Amniotic epithelial cell (primary cell): Measurements from ENCODE around the gene CLTCL1.
A peak's percentile ranks its signal among the peaks of the same experiment; 100 is the strongest.
"Not testable (repeated sequence)": the region's sequence is repeated elsewhere in the genome, so short reads cannot be mapped to it uniquely, and the experiment has no call there.

Experiments
- DNase-seq: peaks from one replicate; pipeline ENCODE4 v3.0.0-alpha.2; 2010; ENCODE audit warnings: low read depth

Gene CLTCL1

DNA sequence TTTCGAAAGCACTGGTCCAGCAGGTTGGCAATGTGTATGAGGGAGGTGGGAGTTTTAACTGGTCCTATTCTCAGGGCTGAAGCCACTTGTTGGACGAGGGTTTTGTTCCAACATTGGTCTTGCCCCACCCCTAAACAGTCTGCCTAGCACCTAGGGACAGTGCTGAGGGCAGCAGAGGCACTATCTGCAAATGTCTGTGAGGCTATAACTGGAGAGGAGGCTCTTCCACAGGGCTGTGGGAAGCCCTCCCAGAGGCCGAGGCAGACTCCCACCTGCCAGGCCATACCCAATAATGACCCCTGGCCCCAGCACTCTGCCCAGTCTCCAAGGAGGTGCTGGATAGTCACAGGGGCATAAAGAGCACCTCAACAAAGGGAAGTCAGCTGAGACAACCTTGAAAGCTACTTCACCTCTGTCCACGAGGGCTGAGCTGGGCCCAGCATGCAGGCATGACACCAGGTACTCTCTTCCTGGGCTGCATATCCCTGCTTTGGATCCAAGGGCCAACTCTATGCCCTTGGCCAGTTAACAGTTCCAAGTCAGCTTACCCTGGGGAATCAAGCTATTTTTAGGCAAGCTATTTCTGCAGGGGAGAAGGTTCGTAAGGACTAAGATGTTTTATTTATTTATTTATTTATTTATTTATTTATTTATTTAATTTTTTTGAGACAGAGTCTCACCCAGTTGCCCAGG is 72.8 kb downstream of the CLTCL1 start:
- no peak for DNase-seq

DNA sequence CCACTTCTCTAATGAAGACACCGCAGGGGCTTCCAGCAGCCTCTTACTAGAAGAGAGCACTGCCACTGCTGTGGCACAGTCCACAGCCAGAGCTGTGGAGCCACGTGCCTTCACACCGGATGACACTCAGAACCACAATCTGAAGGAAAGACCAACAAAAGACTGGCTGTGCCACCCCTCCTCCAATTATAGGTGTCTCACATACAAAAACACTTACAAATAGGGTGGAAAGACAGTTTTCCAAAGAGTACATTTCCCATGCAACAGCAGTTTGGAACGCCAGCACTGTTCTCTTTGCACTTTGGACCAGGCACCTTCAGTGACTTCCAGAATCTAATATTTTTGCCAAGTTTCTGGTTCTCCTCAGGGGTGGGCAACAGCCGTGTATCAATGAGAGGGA is 74.9 kb downstream of the CLTCL1 start:
- DNase-seq: no peak

DNA sequence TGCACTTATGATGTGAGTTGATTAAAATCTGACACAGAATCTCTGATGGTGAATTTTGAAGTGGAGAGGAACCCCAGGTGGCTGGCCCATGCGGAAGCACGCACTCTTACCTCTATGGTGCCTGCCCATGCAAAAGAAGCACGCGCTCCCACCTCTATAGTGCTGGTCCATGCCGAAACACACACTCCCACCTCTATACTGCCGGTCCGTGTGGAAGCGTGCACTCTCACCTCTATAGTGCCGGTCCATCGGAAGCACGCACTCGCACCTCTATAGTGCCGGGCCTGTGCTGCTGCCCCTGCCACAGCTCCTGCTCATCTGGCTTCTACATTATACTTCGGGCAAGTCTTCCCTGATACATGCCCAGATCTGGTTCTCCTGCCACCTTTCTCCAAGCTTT is 76.2 kb downstream of the CLTCL1 start:
- no peak for DNase-seq

DNA sequence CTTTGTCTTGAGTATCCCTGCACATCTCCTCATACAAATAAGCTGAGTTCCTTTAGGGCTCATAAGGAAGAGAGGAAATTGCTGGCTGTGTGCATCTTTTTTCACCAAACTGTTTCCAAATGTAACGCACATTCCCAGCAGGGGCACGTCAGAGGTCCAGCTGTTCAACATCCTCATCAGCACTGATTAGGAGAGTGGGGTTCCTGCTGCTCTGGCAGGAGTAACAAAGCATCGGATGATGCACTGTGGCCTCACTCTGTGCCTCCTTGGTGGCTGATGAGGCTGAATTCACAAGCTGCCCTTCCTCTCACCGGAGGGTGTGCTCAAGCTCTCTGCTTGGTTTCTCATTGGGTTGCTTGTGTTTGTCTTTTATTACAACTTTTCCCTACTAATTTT is 77.4 kb downstream of the CLTCL1 start:
- no peak for DNase-seq

DNA sequence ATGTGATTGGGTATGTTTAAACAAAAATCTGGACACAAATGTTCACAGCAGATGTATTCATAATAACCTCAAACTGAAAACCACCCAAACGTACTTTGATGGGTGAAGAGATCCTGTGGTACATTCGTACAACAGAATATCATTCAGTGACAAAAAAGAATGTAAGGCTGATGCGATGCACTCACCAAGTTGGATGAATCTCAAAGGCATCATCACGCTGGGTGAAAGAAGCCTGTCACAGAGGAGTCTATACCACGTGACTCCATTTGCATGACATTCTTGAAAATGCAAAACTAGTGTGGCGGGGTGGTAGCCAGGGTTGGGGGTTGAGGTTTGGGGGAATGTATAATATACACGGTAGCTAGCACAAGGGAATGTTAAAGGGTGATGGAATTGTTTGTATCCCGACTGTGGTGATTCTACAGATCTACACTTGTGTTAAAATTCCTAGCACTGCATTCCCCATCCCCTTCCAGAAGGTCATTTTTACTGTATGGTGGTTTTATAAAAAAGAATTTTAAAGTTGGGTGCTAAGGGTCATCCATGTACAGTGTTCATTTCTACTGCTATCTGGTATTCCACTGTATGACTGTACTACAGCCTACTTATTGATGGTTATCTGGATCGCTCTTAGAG is 78.0 kb downstream of the CLTCL1 start:
- no peak for DNase-seq

DNA sequence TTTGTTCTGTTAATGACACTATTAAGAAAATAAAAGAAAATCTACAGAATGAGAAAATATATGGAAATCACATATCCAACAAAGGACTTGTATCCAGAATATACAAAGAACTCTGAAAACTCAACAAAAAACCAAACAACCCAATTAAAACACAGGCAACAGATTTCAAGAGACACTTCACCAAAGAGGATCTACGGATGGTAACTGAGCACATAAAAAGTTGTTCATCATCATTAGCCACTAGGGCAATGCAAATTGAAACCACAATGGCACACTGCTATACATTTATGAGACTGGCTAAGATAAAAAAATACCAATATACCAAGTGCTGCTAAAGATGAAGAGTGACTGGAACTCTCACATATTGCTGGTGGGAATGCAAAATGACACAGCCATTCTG is 78.5 kb downstream of the CLTCL1 start:
- no peak for DNase-seq

DNA sequence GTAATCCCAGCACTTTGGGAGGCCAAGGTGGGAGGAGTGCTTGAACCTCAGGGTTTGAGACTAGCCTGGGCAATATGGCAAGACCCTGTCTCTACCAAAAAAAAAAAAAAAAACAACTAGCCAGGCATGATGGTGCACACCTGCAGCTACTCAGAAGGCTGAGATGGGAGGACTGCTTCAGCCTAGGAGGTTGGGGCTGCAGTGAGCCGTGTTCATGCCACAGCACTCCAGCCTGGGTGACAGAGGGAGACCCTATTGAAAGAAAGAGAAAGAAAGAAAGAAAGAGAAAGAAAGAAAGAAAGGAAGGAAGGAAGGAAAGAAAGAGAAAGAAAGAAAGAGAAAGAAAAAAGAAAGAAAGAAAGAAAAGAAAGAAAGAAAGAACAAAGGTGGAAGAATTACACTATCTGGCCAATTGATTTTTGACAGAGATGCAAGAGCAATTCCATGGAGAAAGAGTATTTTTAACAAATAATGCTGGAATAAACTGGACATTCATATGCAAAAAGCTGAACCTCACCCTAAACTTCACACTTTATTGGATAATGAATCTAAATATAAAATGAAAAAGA is 79.1 kb downstream of the CLTCL1 start:
- no peak for DNase-seq

DNA sequence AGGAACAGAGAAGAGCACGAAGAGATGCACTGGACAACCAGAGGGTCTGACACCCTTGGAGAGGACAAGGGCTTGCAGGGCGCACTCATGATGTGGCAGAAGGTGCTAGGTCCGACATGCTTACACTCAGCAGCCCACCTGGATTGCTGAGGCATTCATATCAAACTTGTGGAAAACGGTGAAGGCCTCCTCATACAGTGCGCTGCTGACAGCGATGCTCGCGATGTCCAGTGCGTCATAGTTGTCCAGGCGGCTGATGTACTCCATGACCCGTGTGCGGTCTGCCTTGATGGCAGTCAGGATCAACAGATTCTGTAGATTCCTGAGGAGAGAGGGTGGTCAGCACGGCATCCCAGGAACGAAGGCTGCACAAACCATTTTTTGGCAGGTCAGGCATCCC is 81.3 kb downstream of the CLTCL1 start:
- DNase-seq: no peak

DNA sequence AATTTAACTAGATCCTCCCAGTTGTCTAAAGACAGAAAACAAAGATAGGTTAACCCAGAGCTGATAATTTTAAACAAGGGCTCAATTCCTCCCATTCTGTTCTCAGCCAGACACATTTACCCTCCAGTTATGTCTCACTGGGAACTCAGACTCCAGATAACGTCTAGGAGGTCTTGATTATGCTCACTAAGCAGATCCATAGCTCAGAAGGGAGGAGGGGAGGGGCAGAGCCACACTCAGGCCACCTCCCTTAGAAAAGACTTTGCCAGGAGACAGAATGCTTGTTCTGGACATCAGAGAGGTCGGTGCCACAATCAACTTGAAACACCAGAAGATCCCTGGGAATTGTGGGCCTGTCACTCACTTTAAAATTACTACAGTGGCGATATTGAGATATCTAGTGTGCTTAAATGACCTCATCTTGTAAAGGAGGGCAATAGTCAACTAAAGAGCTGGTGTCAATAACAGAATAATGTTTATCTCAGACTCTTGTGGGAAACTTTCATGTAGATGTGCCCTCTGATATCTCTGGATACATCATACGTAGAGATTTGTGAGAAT is 83.2 kb downstream of the CLTCL1 start:
- DNase-seq: no peak

DNA sequence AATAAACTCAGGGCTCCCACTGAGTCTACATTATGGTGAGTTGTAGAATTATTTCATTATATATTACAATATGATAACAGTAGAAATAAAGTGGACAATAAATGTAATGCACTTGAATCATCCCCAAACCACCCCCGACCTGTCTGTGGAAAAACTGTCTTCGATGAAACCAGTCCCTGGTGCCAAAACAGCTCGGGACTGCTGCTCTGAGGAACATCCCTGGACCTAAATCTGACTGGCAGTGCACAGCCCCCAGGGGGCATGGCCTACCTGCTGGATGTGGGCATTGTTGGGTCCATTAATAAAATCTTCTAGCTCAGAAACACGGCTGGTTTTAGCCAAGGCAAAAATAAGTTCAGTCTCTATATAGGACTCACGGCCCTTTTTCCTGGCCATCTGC is 83.6 kb downstream of the CLTCL1 start:
- DNase-seq: no peak

DNA sequence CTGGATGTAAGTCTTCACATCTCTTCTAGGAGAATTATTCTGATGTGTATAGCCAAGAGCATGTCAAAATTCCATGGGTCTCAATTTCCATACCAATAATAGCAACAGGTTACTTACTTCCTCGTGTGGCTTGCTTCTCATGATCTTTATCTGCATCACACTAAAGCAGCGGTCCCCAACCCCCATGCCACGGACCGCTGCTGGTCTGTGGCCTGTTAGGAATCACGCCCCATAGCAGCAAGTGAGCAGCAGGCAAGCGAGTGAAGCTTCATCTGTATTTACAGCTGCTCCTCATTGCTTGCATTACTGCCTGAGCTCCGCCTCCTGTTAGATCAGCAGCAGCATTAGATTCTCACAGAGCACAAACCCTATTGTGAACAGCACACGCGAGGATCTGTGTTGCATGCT is 84.1 kb downstream of the CLTCL1 start:
- DNase-seq: no peak

DNA sequence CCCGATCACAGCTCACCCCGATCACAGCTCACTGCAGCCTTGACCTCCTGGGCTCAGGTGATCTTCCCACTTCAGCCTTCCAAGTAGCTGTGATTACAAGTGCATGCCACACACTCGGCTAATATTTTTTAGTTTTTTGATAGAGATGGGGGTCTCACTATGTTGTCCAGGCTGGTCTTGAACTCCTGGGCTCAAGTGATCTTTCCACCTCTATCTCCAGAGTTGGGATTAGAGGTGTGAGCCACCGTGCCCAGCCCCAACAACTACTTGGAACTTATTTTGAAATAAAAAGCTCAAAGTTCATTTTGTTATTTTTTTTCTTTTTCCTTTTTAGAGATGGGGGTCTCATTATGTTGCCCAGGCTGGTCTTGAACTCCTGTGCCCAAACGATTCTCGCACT is 85.2 kb downstream of the CLTCL1 start:
- no peak for DNase-seq

DNA sequence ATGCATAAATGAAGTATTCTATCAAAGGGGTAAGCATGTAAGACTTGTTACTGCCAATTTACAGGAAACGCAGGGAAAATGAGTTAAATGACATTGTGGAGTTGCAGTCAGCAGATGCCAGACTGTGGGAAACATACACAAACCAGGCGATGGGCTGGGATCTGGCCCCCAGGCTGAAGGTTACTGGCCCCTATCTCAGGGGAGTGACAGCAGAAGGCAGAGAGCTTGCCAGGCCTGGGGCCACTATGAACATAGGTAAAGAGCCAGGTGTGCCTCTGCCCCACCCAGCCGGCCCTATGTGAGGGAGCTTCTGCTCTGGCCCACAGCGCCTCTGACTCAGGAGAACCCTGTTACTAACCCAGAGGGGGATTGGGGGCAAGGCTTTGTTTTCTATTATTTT is 86.9 kb downstream of the CLTCL1 start:
- DNase-seq: no peak

DNA sequence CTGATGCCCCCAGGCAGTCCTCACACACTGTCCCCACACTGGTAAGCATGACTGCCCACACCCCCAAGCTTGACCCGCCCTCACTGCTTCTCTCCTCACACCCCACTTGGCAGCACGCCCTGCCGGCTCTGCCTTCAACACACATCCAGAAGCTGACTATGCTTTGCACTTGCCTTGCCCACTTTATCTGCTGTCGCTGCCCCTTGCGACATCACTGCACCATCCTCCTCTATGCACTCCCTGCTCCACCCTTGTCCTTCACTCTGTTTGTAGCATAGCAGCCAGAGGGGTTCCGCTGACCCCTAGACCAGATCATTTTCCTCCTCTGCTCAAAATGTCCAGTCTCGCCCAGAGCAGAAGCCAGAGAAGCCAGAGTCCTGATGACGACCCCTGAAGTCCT is 87.7 kb downstream of the CLTCL1 start:
- DNase-seq: peak; percentile 23

DNA sequence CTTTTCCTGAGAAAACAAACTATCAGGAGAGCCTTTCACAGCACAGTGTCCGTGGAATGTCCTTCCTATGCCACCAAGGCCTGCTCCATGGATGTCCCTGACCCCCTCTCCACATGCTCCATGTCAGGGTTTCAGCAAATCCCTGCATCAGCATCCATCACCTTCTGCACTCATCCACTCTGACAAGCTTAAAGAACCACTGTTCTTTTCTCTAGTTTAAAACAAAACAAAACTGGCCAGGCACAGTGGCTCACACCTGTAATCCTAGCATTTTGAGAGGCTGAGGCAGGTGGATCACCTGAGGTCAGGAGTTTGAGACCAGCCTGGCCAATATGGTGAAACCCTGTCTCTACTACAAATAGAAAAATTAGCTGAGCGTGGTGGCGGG is 88.7 kb downstream of the CLTCL1 start:
- not testable (repeated sequence) for DNase-seq

DNA sequence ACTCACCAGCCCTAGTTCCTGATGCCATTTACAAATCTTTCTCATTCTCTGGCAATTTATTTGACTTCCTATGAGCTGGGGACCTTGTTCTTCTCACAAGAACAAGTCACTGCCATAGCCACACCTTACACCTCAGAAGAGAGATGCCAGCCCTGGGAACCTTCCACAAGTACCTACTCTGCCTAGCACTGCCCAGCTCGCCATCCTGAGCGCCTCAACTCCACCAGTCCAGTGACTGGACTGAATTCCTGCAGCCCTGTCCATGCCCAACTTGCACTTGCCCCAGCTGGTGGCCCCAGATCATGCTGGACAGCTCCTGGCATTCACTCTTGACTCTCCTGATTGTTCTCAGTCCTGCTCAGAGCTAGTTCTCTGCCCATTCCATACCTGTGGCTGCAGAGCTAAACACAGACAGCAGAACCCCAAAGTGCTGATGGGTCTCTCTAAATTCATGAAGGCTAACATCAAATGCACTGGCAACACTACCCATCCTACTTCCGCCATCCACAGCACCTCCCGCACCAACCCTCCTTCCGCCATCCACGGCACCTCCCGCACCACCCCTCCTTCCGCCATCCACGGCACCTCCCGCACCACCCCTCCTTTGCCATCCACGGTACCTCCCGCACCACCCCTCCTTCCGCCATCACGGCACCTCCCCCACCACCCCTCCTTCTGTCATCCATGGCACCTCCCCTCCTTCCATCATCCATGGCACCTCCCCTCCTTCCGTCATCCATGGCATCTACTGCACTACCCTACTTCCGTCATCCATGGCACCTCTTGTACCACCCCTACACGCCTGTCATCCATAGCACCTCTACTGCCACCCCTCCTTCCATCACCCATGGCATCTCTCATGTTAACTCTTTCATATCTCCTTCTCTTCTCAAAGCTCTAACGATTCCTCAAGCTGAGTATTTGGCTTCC is 89.4 kb downstream of the CLTCL1 start:
- no peak for DNase-seq

DNA sequence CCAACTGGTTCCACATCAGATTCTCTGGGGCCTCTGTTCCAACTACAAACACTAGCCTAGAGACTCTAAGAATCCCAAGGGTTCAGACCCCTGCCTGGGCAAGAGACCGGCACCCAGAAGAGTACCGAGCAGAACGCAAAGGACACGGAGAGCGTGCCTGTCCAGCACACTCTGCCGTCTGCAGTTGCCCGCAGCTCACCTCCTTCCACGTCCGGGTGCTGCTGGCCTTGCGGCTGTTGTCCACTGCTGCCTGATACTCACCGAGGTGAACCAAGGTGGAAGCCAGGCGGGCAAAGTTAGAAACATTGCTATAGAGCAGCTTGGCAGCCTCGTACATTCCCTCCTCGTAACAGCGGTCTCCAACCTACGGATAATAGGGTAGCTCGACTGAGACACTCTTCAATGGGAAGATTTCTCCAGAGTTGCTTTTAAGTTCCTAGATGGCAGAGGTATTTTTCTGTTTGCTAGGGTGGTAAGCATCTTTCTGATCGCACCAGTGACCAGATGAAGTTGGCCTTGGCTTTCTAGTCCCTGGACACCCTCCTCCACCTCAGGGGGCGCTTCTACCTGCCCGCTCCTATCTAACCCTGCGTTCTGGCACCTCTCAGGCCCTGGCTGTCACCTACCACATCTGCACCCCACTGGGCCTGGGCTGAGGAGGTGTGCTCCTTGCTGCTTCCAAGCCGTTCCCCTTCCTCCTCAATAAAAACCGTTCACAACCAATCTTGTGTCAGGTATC is 90.2 kb downstream of the CLTCL1 start:
- no peak for DNase-seq

DNA sequence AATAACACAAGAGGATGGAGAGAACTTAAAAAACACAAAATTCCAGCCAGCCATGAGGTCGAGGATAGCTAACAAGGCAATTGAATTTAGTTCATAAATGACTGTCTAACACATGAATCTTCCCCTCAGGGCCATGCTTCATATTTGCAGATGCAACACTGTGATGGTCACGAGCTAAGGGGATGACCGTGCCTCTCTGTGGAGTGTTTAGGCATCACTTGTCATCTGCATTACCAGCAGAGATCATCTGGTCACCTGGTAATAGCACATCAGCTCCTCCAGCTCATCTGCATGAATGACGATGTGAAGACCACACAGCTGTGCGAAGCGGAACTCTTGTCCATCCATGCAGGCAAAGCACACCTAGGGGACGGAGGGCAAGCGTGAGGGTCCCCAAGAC is 92.0 kb downstream of the CLTCL1 start:
- no peak for DNase-seq

DNA sequence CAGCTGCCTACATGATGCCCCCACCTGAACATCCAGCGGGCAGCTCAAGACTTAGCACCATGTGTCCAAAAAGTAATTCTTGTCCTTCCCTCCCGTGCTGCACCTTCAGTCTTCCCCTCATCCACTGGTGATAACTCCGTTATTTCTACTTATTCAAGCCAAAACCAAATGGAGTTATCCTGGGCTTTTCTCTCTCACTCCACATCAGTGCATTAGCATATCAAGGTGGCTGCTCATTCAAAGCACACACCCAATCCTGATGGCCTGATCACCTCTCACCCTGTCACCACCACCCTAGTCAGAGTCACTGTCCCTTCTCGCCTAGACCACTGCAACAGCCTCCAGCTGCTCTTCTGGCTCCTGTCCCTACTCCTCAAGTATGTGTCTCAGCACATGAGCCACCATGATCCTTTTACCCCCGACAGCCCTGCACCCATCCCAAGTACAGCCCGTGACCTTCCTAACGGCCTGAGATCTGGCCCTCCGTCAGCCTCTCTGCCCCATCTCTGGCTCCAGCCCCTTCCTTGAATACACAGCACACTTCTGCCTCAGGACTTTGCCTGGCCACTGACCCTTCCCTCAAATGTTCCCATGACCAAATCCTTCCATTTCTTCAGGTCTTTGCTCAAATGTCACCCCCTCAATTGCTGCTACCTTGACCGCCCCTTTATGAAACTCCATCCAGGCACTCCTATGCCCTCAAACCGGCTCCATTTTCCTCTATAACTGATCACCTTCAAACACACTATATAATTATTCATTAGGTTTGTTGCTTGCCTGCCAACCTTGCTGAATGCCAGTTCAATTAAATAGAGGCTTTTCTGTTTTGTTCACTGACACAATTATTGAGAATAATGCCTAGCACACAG is 93.3 kb downstream of the CLTCL1 start:
- no peak for DNase-seq

DNA sequence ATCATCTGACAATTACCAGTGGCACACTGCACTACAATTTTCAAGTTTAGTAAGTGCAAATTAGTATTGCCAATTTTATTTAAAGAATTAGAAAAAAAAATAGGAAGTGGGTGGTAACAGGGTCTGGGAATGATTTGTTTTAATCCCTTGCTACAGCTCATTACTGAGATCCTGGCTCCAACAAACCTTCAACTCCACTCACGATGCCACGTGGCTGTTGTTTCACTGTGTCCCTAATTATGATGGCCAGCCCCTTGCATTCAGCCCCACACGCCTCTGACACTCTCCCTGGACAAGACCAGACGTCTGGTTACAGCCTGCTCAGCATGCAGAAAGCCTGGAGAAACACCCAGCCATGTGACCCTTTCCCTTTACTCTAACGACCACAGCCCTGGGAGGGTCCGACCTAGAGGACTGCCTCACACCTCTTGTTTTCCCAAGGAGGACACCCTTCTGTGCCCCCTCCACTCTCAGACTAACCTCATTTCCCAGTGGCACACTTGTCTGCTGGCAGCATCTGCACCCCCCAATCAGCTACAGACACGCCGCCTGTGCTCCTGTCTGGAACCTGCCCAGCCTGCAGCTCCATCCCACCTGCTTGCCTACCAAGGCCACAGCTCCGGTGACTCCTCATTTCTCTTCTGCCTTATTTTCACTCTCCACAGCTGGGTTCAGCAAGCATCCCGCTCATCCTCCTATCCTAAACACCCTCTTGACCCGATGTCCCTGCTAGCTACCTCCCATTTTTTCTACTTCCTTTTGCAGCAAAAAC is 94.5 kb downstream of the CLTCL1 start:
- no peak for DNase-seq
